Stimulated activated CD4-positive, alpha-beta T cell treated with anti-CD3 and anti-CD28 coated beads, Interleukin-15, amount 100 ng/mL, for 1 hour (primary cell): ENCODE measurements around the gene PSME1.

Source experiments
- DNase-seq, 2 donors: peaks; one replicate each; pipeline ENCODE4 v3.0.0-alpha.2; 2020; ENCODE audit warnings: low read depth in 1 of 2, low spot score in 1 of 2

The PSME1 gene

DNA sequence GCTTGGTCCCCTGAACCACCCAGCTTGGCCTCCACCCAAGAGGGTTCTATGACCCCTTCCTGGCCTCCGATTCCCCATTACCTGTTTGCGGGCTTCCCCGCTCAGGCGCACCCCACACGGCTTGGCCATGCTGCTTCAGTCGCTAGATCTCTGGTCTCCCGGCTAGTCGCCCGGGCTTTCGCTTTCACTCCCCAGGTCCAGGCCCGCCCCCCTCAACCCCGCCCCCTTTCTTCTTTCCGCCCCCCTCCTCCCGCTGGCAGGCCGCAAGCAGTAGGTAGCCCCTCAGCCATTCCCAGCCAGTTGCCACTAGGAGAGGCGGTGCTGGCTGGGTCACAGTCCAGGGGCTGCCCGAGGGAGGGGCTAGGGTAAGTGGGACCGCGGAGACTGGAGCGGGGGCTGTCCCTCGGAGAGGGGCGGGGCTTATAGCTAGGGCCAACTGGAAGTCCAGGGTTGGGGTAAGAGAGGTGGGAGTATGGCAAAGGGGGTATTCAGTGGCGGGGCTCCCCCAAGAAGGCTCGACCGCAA is 10.5 kb downstream of the PSME1 start, which contains the start of gene PSME2:
Gene PSME2, minus strand, starts transcription at position 158 of the 525 bp plus-strand sequence. Its CDS starts 29 bp downstream, at position 129.
- DNase-seq: peak; percentile 61 to 63

GRCh38 chr14:24146978-24147760 is 11.2 kb downstream of the PSME1 start, which contains the start of gene RNF31:
Gene RNF31 (plus strand): TSS chr14:24147498. CDS start chr14:24147699, 201 bp downstream.
- DNase-seq: peak; percentile 91 to 94

DNA sequence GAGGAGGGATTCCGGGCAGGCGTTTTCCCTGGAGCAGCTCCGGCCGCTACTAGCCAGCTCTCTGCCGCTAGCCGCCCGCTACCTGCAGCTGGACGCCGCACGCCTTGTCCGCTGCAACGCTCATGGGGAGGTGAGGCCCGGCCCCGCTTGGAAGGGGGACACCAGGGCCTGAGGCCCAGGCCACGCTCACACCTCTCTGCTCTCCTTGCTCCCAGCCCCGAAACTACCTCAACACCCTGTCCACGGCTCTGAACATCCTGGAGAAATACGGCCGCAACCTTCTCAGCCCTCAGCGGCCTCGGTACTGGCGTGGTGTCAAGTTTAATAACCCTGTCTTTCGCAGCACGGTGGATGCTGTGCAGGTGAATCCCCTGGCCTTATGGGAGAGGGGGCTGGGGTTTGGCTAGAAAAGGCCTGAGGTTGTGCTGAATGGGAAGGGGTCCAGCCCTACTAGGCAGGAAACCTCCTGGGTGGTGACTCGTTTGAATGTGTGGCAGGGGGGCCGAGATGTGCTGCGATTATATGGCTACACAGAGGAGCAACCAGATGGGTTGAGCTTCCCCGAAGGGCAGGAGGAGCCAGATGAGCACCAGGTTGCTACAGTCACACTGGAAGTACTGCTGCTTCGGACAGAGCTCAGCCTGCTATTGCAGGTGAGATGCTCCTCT is 11.9 kb downstream of the PSME1 start:
- DNase-seq: no peak

- DNase-seq: no peak
These were observed 13.4 kb downstream of the PSME1 start for GRCh38 chr14:24149302-24149969.

GRCh38 chr14:24150061-24150460 is 14.1 kb downstream of the PSME1 start:
- no peak for DNase-seq

GRCh38 chr14:24150567-24150966 is 14.6 kb downstream of the PSME1 start:
- DNase-seq: no peak

- DNase-seq: no peak
These were observed 15.0 kb downstream of the PSME1 start for GRCh38 chr14:24150993-24151392.

DNA sequence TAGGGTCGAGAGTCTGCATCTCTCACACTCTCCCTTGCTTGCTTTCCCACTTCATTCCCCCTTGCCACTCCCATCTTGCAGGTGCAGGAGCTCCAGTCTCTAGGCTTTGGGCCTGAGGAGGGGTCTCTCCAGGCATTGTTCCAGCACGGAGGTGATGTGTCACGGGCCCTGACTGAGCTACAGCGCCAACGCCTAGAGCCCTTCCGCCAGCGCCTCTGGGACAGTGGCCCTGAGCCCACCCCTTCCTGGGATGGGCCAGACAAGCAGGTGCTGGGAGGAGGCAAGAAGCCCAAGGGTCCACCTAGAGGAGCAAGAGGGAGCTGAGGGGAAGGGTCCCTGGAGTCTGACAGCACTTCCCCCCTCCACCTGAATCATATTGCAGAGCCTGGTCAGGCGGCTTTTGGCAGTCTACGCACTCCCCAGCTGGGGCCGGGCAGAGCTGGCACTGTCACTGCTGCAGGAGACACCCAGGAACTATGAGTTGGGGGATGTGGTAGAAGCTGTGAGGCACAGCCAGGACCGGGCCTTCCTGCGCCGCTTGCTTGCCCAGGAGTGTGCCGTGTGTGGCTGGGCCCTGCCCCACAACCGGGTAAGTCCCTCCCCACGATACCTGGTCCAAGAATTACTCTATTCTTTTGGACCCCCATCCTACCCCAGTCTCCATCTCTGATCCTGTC is 15.5 kb downstream of the PSME1 start:
- DNase-seq: no peak

DNA sequence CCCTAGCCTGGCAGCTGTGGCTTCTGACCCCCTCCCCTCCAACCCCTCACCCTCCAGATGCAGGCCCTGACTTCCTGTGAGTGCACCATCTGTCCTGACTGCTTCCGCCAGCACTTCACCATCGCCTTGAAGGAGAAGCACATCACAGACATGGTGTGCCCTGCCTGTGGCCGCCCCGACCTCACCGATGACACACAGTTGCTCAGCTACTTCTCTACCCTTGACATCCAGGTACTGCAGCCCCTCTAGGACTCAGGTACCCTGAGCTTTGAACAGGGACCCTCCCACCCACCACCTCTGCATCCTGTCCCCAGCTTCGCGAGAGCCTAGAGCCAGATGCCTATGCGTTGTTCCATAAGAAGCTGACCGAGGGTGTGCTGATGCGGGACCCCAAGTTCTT is 19.1 kb downstream of the PSME1 start:
- no peak for DNase-seq

DNA sequence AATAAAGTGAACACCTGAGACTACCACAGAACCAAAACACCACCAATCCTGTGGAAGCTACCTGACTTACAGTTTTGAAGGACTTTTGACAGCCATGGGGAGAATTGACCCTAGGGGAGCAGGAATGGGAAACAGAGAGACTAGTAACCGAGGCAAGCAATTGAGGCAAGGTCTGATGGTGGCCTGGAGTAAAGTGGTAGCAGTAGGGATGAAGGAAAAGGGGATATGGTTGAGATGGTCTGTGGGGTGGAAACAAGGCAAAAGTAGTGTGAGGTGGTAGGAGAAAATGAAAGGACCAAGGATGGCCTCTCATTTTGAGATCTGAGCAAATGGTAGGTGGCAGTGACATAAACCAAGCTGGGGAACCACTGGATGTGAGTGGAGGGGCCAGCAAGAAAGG is 20.8 kb downstream of the PSME1 start:
- no peak for DNase-seq

DNA sequence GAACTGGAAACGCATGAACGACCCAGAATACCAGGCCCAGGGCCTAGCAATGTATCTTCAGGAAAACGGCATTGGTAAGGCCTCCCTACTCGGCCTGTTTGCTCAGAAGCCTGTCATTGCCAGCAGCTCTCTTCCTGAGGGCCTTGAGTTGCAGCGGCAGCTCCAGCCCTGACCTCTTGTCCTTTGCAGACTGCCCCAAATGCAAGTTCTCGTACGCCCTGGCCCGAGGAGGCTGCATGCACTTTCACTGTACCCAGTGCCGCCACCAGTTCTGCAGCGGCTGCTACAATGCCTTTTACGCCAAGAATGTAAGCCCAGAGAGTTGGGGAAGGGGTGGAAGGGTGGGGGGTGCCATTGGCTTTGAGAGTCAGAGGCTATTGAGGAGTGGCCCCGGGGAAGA is 21.3 kb downstream of the PSME1 start:
- DNase-seq: no peak

DNA sequence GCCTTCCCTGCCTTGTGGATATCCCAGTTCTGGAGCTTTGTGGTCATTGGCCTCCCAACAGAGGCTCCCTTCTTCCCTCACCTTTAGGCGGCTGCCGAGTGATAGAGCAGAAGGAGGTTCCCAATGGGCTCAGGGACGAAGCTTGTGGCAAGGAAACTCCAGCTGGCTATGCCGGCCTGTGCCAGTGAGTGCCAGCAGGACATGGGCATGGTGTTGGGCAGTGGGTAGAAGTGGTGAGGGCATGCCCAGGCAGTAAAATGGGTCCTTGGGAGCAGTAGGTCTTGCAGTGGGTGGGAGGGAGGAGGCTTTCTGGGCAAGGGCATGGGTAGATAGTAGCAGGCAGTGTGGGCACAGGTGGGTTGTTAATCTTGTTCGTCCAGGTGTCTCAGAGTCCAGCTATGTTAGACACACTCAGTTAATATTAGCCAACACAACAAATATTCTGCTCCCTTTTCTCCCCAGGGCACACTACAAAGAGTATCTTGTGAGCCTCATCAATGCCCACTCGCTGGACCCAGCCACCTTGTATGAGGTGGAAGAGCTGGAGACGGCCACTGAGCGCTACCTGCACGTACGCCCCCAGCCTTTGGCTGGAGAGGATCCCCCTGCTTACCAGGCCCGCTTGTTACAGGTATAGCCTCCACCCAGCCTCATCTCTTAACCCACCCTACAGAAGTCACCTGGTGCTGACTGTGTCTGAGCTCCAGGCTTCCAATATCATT is 23.9 kb downstream of the PSME1 start:
- no peak for DNase-seq

DNA sequence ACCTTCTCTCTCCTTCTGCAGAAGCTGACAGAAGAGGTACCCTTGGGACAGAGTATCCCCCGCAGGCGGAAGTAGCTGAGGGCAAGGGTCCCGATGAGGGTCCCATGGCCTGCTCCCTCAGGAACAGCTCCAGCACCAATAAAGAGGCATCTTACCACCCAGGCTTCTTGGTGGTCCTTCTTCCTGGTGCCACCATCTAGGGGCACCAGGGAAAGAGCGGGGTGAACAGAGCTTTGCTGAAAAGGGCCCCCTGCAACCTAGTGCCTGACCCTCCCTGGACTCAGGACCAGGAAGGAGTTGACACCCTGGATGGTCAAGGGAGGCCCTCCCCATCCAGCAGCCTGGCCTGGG is 24.5 kb downstream of the PSME1 start:
- DNase-seq: no peak

DNA sequence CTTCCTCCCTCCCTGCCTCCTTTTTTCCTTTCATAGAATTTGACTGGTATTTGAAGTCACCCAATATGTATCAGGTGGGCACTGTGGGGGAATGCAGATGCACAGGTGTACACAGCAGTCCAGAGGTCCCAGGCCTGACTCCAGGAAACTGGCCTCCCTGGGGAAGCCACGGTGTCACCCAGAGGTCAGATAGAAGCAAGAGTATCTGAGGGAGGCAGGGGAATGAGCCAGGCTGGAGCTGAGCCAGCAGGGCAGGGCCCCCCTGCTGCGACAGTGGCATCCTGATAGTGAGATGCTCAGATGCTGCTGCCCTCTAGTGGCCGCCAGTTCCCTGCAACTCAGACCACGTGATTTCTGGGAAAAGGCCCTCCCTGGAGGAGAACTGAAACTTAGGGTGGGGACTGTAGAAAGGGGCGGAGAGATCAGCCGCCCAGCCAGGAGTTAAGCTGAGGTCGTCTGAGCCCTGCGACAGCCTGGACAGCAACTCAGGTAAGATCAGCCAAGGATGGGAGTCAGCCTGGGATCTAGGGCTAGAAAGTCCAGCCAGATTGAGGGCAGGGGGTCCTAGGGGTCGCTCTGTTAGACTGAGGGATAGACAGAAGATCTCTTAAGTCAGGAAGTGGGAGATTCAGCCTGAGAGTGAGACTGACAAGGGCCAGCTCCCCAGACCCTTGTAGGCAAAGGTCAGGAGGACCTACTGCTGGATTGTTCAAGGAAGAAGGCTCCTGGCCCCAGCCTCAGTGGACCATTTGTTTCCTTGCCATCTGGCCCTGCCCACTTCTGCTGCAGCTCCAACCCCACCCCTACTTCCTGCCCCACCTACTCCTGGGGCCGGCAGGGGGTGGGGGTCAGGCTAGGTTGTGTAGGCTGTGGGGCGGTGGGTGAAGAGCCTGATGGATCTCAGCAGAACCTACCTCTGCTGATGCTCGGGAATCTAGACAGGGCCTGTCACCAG is 25.1 kb downstream of the PSME1 start, which contains the start of gene IRF9:
Gene IRF9, plus strand, starts transcription at position 416 of the 955 bp plus-strand sequence. CDS start 880 bp downstream, outside the sequence.
- peak; percentile 95 to 96 for DNase-seq

DNA sequence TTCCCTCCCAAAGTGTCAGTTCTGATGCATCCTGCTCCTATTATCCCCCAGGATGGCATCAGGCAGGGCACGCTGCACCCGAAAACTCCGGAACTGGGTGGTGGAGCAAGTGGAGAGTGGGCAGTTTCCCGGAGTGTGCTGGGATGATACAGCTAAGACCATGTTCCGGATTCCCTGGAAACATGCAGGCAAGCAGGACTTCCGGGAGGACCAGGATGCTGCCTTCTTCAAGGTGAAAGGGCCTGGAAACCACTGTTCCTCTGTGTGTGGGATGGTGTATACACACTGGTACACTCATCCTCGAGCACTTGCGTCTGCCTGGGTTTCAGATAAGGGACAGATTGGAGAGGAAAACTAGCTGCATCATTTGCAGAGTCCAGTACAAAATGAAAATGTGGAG is 26.1 kb downstream of the PSME1 start:
- DNase-seq: no peak

GRCh38 chr14:24164518-24164991 is 28.6 kb downstream of the PSME1 start:
- no peak for DNase-seq

GRCh38 chr14:24165785-24166184 is 29.8 kb downstream of the PSME1 start:
- no peak for DNase-seq

DNA sequence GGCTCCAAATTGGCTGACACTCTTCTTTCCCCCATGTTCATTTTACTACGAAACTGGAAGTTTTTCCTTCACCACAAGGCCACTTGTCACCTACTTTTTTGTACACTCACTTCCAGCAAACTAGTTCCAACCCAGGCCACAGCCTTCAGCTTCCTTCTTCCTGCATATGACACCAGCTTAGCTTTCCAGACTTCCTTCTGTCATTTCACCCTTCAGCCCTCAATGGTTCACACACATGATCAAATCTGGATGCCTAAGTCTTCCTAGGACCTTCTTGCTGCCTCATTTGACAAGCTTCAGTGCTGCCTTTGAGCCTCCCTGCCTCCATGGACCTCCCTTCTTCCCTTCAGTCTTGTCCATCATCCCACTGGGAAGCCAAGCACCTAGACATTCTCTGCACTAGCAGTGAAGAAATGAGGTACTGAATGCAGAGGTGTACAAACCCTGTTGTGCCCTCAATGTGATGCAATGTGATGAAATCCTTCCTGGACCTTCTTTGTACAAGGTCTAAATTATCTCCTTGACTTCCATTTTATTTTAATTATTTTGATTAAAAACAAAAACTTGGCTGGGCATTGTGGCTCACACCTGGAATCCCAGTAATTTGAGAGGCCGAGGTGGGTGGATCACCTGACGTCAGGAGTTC is 31.6 kb downstream of the PSME1 start:
- DNase-seq: no peak
